Immature natural killer cell (primary cell): ENCODE results near the gene CCT6B. TPM values are rescaled to one million over a fixed set of nuclear protein-coding genes. Genes with fewer than 3 reads are reported as not detected.

Source experiments
- DNase-seq, 3 donors: peaks; one replicate each; pipeline ENCODE4 v3.0.0; 2022; ENCODE audit warnings: mixed read lengths in 1 of 3
- H3K27ac Mint-ChIP-seq, 6 donors: one replicate each; pipeline ENCODE4 v1.8.0; 2020; ENCODE audit warnings: mixed read lengths in 6 of 6, mild to moderate bottlenecking in 5 of 6, inconsistent platforms in 4 of 6, moderate library complexity in 3 of 6
- H3K27me3 Mint-ChIP-seq, 3 donors: one replicate each; pipeline ENCODE4 v1.8.0; 2020 to 2021; ENCODE audit warnings: low read depth in 3 of 3, mild to moderate bottlenecking in 3 of 3, mixed read lengths in 3 of 3, moderate library complexity in 3 of 3, inconsistent platforms in 1 of 3
- H3K36me3 Mint-ChIP-seq, 3 donors: one replicate each; pipeline ENCODE4 v1.8.0; 2020; ENCODE audit warnings: mixed read lengths in 3 of 3, inconsistent platforms in 2 of 3, mild to moderate bottlenecking in 2 of 3
- H3K4me1 Mint-ChIP-seq, 2 donors: one replicate each; pipeline ENCODE4 v1.8.0; 2020; ENCODE audit warnings: inconsistent platforms in 2 of 2, mild to moderate bottlenecking in 2 of 2, mixed read lengths in 2 of 2, moderate library complexity in 1 of 2
- H3K4me3 Mint-ChIP-seq, 5 donors: one replicate each; pipeline ENCODE4 v1.8.0; 2020; ENCODE audit warnings: mild to moderate bottlenecking in 5 of 5, mixed read lengths in 5 of 5, inconsistent platforms in 3 of 5, moderate library complexity in 3 of 5
- H3K9me3 Mint-ChIP-seq, 6 donors: one replicate each; pipeline ENCODE4 v1.8.0; 2020; ENCODE audit warnings: mild to moderate bottlenecking in 6 of 6, mixed read lengths in 6 of 6, inconsistent platforms in 4 of 6, moderate library complexity in 3 of 6
- polyA plus RNA-seq, 3 donors: library from polyadenylated mRNA; unstranded; fragments of 300-500 nt; fragmentation: Illumina TruSeq; gene quantifications; one replicate each; pipeline ENCODE4 v1.2.3, GENCODE V29; 2021

CCT6B gene
- polyA plus RNA-seq, 3 donors from 2014 or later = 1.4 to 2.7 TPM; not detected in 1

GRCh38 chr17:34892461-34893249, 68.6 kb downstream of the CCT6B start:
- no peak for DNase-seq
- no peak overlapping the region for H3K4me3 Mint-ChIP-seq
- no peaks in the 10 kb centered on the region for H3K9me3 Mint-ChIP-seq
- H3K36me3 Mint-ChIP-seq = no peaks in the 10 kb centered on the region
- no peak overlapping the region for H3K27ac Mint-ChIP-seq
- H3K4me1 Mint-ChIP-seq = no peaks in the 10 kb centered on the region
- peaks cover 2 to 20% (median 3%) of the 10 kb centered on the region in 3 donors for H3K27me3 Mint-ChIP-seq

- no peak for DNase-seq
- no peaks in the 10 kb centered on the region for H3K4me1 Mint-ChIP-seq
- H3K27ac Mint-ChIP-seq = no peak overlapping the region
- H3K27me3 Mint-ChIP-seq = peaks cover 2 to 13% (median 8%) of the 10 kb centered on the region in 3 donors
- no peaks in the 10 kb centered on the region for H3K36me3 Mint-ChIP-seq
- H3K9me3 Mint-ChIP-seq = no peaks in the 10 kb centered on the region
- H3K4me3 Mint-ChIP-seq = no peak overlapping the region
Measured at GRCh38 chr17:34886831-34887230, 74.4 kb downstream of the CCT6B start.

GRCh38 chr17:34885076-34885475, 76.2 kb downstream of the CCT6B start:
- Mint-ChIP-seq H3K4me1 (no peaks in the 10 kb centered on the region), H3K27ac (no peak overlapping the region), H3K9me3 (no peaks in the 10 kb centered on the region), H3K4me3 (no peak overlapping the region), H3K36me3 (no peaks in the 10 kb centered on the region), H3K27me3 (peaks cover 3 to 13% (median 7%) of the 10 kb centered on the region in 3 donors)
- no peak for DNase-seq

- H3K36me3 Mint-ChIP-seq = no peaks in the 10 kb centered on the region
Measured at GRCh38 chr17:34884597-34884996, 76.7 kb downstream of the CCT6B start.

GRCh38 chr17:34883106-34884000, 77.9 kb downstream of the CCT6B start:
- no peak for DNase-seq

More at GRCh38 chr17:34884597-34884996, 76.7 kb downstream of the CCT6B start:
- no peak for DNase-seq
- Mint-ChIP-seq H3K4me1 (no peaks in the 10 kb centered on the region), H3K4me3 (no peak overlapping the region), H3K27me3 (peaks cover 3 to 10% (median 7%) of the 10 kb centered on the region in 3 donors), H3K9me3 (peaks cover 0 to 2% (median 0%) of the 10 kb centered on the region in 6 donors), H3K27ac (no peak overlapping the region)

GRCh38 chr17:34879146-34879545, 82.1 kb downstream of the CCT6B start:
- Mint-ChIP-seq H3K27me3 (peaks cover 3 to 8% (median 5%) of the 10 kb centered on the region in 3 donors), H3K4me3 (no peak overlapping the region), H3K9me3 (peaks cover 0 to 2% (median 0%) of the 10 kb centered on the region in 6 donors), H3K4me1 (no peaks in the 10 kb centered on the region), H3K27ac (no peak overlapping the region), H3K36me3 (no peaks in the 10 kb centered on the region)
- DNase-seq = no peak

More at GRCh38 chr17:34883106-34884000, 77.9 kb downstream of the CCT6B start:
- Mint-ChIP-seq H3K36me3 (no peaks in the 10 kb centered on the region), H3K9me3 (peaks cover 0 to 2% (median 0%) of the 10 kb centered on the region in 6 donors), H3K4me1 (no peaks in the 10 kb centered on the region), H3K4me3 (no peak overlapping the region), H3K27ac (no peak overlapping the region), H3K27me3 (peaks cover 3 to 9% (median 7%) of the 10 kb centered on the region in 3 donors)

Other genes starting within 250 kb of the CCT6B start
- gene ZNF830, start 80 bp upstream of the CCT6B start, polyA plus RNA-seq = 10 to 100 TPM; 12.2 to 29.4 (median 18.1) TPM
- 10 to 100 TPM in 2 of 3 donors, 1 to 10 TPM in 1; 8.6 to 24.5 (median 13.4) TPM for gene LIG3, start 19.1 kb upstream of the CCT6B start, polyA plus RNA-seq
- 10 to 100 TPM; 24.0 to 45.4 (median 34.0) TPM for gene RFFL, start 102.2 kb upstream of the CCT6B start, polyA plus RNA-seq
- 10 to 100 TPM; 11.0 to 17.8 (median 13.8) TPM for gene RAD51D, start 158.4 kb upstream of the CCT6B start, polyA plus RNA-seq
- gene FNDC8, start 160.2 kb upstream of the CCT6B start, polyA plus RNA-seq = not detected
- 1 to 10 TPM; 2.1 to 4.7 (median 3.3) TPM for gene NLE1, start 180.8 kb upstream of the CCT6B start, polyA plus RNA-seq
- 1 to 10 TPM in 1 of 3 donors, under 1 TPM in 1, not detected in 1; 0.41 to 1.0 TPM for gene UNC45B, start 186.4 kb upstream of the CCT6B start, polyA plus RNA-seq
- gene SLC35G3, start 232.9 kb upstream of the CCT6B start, polyA plus RNA-seq = not detected